Neuronal stem cell (in vitro differentiated cells): ENCODE data around the gene CPXM2.
A peak's percentile ranks its signal among the peaks of the same experiment; 100 is the strongest.

Experiments used
- DNase-seq: peaks from one replicate; pipeline ENCODE4 v3.0.0-alpha.2; 2013; ENCODE audit warnings: low spot score
- H2AFZ ChIP-seq: one replicate; pipeline ENCODE4 v1.6.1; 2013; ENCODE audit warnings: mild to moderate bottlenecking, low read length, inconsistent platforms
- H2AK5ac ChIP-seq: 2 replicates; pipeline ENCODE4 v1.6.1; 2013; ENCODE audit warnings: low read depth, mild to moderate bottlenecking, inconsistent platforms, low read length, moderate library complexity, mixed read lengths
- H2BK120ac ChIP-seq: 2 replicates; pipeline ENCODE4 v1.6.1; 2013; ENCODE audit warnings: low read depth, mild to moderate bottlenecking, inconsistent platforms, low read length, moderate library complexity, mixed read lengths
- H2BK12ac ChIP-seq: one replicate; pipeline ENCODE4 v1.6.1; 2013; ENCODE audit warnings: low read length, inconsistent platforms
- H2BK15ac ChIP-seq: 2 replicates; pipeline ENCODE4 v1.6.1; 2013; ENCODE audit warnings: mild to moderate bottlenecking, low read length, inconsistent platforms, mixed read lengths
- H2BK5ac ChIP-seq: one replicate; pipeline ENCODE4 v1.6.1; 2013; ENCODE audit warnings: inconsistent platforms, mild to moderate bottlenecking, low read length, moderate library complexity
- H3K14ac ChIP-seq: one replicate; pipeline ENCODE4 v1.6.1; 2013; ENCODE audit warnings: low read length, inconsistent platforms
- H3K18ac ChIP-seq: 2 replicates; pipeline ENCODE4 v1.6.1; 2013; ENCODE audit warnings: low read length, inconsistent platforms
- H3K23ac ChIP-seq: 2 replicates; pipeline ENCODE4 v1.6.1; 2013; ENCODE audit warnings: low read depth, mild to moderate bottlenecking, mixed read lengths, low read length, inconsistent platforms; ENCODE audit not compliant: poor library complexity
- H3K27ac ChIP-seq: replicated peaks from 3 replicates; pipeline ENCODE4 v1.5.1; 2013; ENCODE audit warnings: low read length, inconsistent platforms
- H3K27me3 ChIP-seq, 3 experiments: 2 replicates each; pipeline ENCODE4 v1.6.1; 2013; ENCODE audit warnings: low read length in 3 of 3, mild to moderate bottlenecking in 2 of 3, inconsistent platforms in 1 of 3, low read depth in 1 of 3, mixed read lengths in 1 of 3, moderate library complexity in 1 of 3; ENCODE audit not compliant: control insufficient read depth in 3 of 3, insufficient read depth in 3 of 3
- H3K36me3 ChIP-seq, 2 donors: replicated peaks in 1 of 2; 2 replicates each; pipeline ENCODE4 v1.6.1; 2013; ENCODE audit warnings: low read length in 2 of 2; ENCODE audit not compliant: control insufficient read depth in 2 of 2, insufficient read depth in 2 of 2
- H3K4ac ChIP-seq: 2 replicates; pipeline ENCODE4 v1.6.1; 2013; ENCODE audit warnings: inconsistent platforms, mild to moderate bottlenecking, low read length, moderate library complexity
- H3K4me1 ChIP-seq, 2 donors: 1 replicate in 1 of 2; 2 replicates in 1 of 2; pipeline ENCODE4 v1.6.1; 2013; ENCODE audit warnings: low read length in 2 of 2, low read depth in 1 of 2; ENCODE audit not compliant: control insufficient read depth in 2 of 2, insufficient read depth in 1 of 2
- H3K4me2 ChIP-seq: one replicate; pipeline ENCODE4 v1.6.1; 2013; ENCODE audit warnings: mild to moderate bottlenecking, low read length, inconsistent platforms; ENCODE audit not compliant: insufficient read depth, poor library complexity, severe bottlenecking
- H3K4me3 ChIP-seq, 2 donors: 2 replicates each; pipeline ENCODE4 v1.5.1; 2013; ENCODE audit warnings: low read length in 2 of 2, mild to moderate bottlenecking in 2 of 2, inconsistent platforms in 1 of 2, moderate library complexity in 1 of 2
- H3K79me1 ChIP-seq: one replicate; pipeline ENCODE4 v1.6.1; 2013; ENCODE audit warnings: low read depth, mild to moderate bottlenecking, inconsistent platforms, low read length, moderate library complexity
- H3K9ac ChIP-seq: one replicate; pipeline ENCODE4 v1.6.1; 2013; ENCODE audit warnings: mild to moderate bottlenecking, low read depth, low read length, inconsistent platforms; ENCODE audit not compliant: poor library complexity
- H3K9me3 ChIP-seq, 2 donors: replicated peaks in 1 of 2; 2 replicates each; pipeline versions ENCODE3 to v1.6.1; 2013; ENCODE audit warnings: low read length in 2 of 2, mild to moderate bottlenecking in 2 of 2, inconsistent platforms in 1 of 2, low read depth in 1 of 2, mixed read lengths in 1 of 2, moderate library complexity in 1 of 2; ENCODE audit not compliant: control insufficient read depth in 2 of 2, insufficient read depth in 1 of 2
- H4K8ac ChIP-seq: one replicate; pipeline ENCODE4 v1.6.1; 2013; ENCODE audit warnings: low read depth, mild to moderate bottlenecking, inconsistent platforms, low read length, moderate library complexity
- H4K91ac ChIP-seq: one replicate; pipeline ENCODE4 v1.6.1; 2013; ENCODE audit warnings: low read length, low read depth, mild to moderate bottlenecking, inconsistent platforms; ENCODE audit not compliant: poor library complexity
- WGBS, 2 donors: extraction: QIAGEN DNeasy Blood & Tissue Kit; methylation state at CpG; one replicate each; pipeline ENCODE4 v1.1.7; 2013; ENCODE audit warnings: missing lambda C conversion rate in 2 of 2, mixed read lengths in 1 of 2; ENCODE audit not compliant: insufficient read length in 2 of 2, insufficient replicate concordance in 1 of 2; ENCODE audit errors: extremely low coverage in 2 of 2; 5-methylcytosine and 5-hydroxymethylcytosine counted together

CPXM2 gene

GRCh38 chr10:123855008-123855684, 36.5 kb downstream of the CPXM2 start:
- Histone ChIP-seq H2BK120ac (no peak overlapping the region), H3K18ac (no peak overlapping the region), H2BK5ac (no peak overlapping the region), H3K27ac (no peak overlapping the region), H2AK5ac (no peak overlapping the region), H2BK15ac (no peak overlapping the region), H3K36me3 (no peaks in the 10 kb centered on the region), H3K23ac (no peak overlapping the region), H4K8ac (no peak overlapping the region), H3K14ac (no peak overlapping the region), H3K9me3 (no peaks in the 10 kb centered on the region), H3K9ac (no peak overlapping the region), H3K27me3 (peaks cover 0 to 5% (median 0%) of the 10 kb centered on the region in 3 experiments), H4K91ac (no peak overlapping the region), H3K4me1 (no peaks in the 10 kb centered on the region), H2AFZ (no peak overlapping the region), H2BK12ac (no peak overlapping the region), H3K4ac (no peak overlapping the region), H3K79me1 (no peaks in the 10 kb centered on the region), H3K4me2 (no peak overlapping the region), H3K4me3 (no peak overlapping the region)
- no CpG with 5 or more reads among the region's 7 CpGs for WGBS, 2 donors
- no peak for DNase-seq

GRCh38 chr10:123854498-123854897, 37.1 kb downstream of the CPXM2 start:
- Histone ChIP-seq H2AK5ac (no peak overlapping the region), H2AFZ (no peak overlapping the region), H3K9ac (no peak overlapping the region), H3K18ac (no peak overlapping the region), H3K27ac (no peak overlapping the region), H3K4me2 (no peak overlapping the region), H2BK15ac (no peak overlapping the region), H3K4ac (no peak overlapping the region), H3K9me3 (no peaks in the 10 kb centered on the region), H3K23ac (no peak overlapping the region), H3K79me1 (no peaks in the 10 kb centered on the region), H4K8ac (no peak overlapping the region), H3K14ac (no peak overlapping the region), H2BK120ac (no peak overlapping the region), H4K91ac (no peak overlapping the region), H3K27me3 (peaks cover 0 to 5% (median 0%) of the 10 kb centered on the region in 3 experiments), H3K36me3 (no peaks in the 10 kb centered on the region), H3K4me3 (no peak overlapping the region), H3K4me1 (no peaks in the 10 kb centered on the region), H2BK5ac (no peak overlapping the region), H2BK12ac (no peak overlapping the region)
- no peak for DNase-seq
- WGBS, 2 donors: no CpG with 5 or more reads among the region's 7 CpGs

GRCh38 chr10:123854003-123854402, 37.6 kb downstream of the CPXM2 start:
- Histone ChIP-seq H4K91ac (no peak overlapping the region), H3K4me1 (no peaks in the 10 kb centered on the region), H3K14ac (no peak overlapping the region), H3K9me3 (no peaks in the 10 kb centered on the region), H3K4me3 (no peak overlapping the region), H2BK12ac (no peak overlapping the region), H3K23ac (no peak overlapping the region), H3K4me2 (no peak overlapping the region), H2BK15ac (no peak overlapping the region), H3K27me3 (peaks cover 0 to 5% (median 0%) of the 10 kb centered on the region in 3 experiments), H2AK5ac (no peak overlapping the region), H3K79me1 (no peaks in the 10 kb centered on the region), H3K27ac (no peak overlapping the region), H2BK120ac (no peak overlapping the region), H3K36me3 (no peaks in the 10 kb centered on the region), H3K4ac (no peak overlapping the region), H3K18ac (peak overlapping the region; percentile 53), H4K8ac (no peak overlapping the region), H3K9ac (no peak overlapping the region), H2AFZ (no peak overlapping the region), H2BK5ac (no peak overlapping the region)
- DNase-seq: no peak
- no CpG with 5 or more reads among the region's 4 CpGs for WGBS, 2 donors

- H3K4ac ChIP-seq: no peak overlapping the region
- H3K4me3 ChIP-seq: no peak overlapping the region
- H2BK15ac ChIP-seq: no peak overlapping the region
- no peak overlapping the region for H3K23ac ChIP-seq
- no peak for DNase-seq
- no peak overlapping the region for H3K27ac ChIP-seq
- H2AK5ac ChIP-seq: no peak overlapping the region
- H3K27me3 ChIP-seq: peaks cover 0 to 5% (median 0%) of the 10 kb centered on the region in 3 experiments
- no peaks in the 10 kb centered on the region for H3K9me3 ChIP-seq
- H2AFZ ChIP-seq: no peak overlapping the region
- no peak overlapping the region for H3K14ac ChIP-seq
- no peak overlapping the region for H2BK5ac ChIP-seq
- H3K9ac ChIP-seq: no peak overlapping the region
- no peaks in the 10 kb centered on the region for H3K4me1 ChIP-seq
- no peaks in the 10 kb centered on the region for H3K79me1 ChIP-seq
- no peak overlapping the region for H2BK12ac ChIP-seq
- H4K8ac ChIP-seq: no peak overlapping the region
- no peak overlapping the region for H4K91ac ChIP-seq
- H3K4me2 ChIP-seq: no peak overlapping the region
- WGBS, 2 donors: 100% methylated on average over 1 of the region's 7 CpGs; no CpG with 5 or more reads in 1 of the 2 donors
- H3K36me3 ChIP-seq: no peaks in the 10 kb centered on the region
- H2BK120ac ChIP-seq: no peak overlapping the region
- no peak overlapping the region for H3K18ac ChIP-seq
Measured at GRCh38 chr10:123852411-123852951, 39.1 kb downstream of the CPXM2 start.
